ENCODE data around the gene VANGL2. TPM values are rescaled to one million over a fixed set of nuclear protein-coding genes. Genes with fewer than 3 reads are reported as not detected.

Gene VANGL2
- total and polyA plus RNA-seq, 2 donors from 2014 or later, result 3.8 to 8.1 TPM

- no peaks in the 10 kb centered on the region for H3K9me3 ChIP-seq (ENCODE audit: control insufficient read depth in 2 of 3, insufficient read depth in 1 of 3, low read length in 3 of 3)
- no peaks in the 10 kb centered on the region for H3K27me3 ChIP-seq (ENCODE audit: control insufficient read depth, insufficient read depth, low read length)
- no peak for TF ChIP-seq CTCF (IDR thresholded peaks at IDR 0.05; ENCODE audit: borderline replicate concordance, extremely low read depth, insufficient read depth)
- no peak overlapping the region for H3K4me3 ChIP-seq (ENCODE audit: low read length in 3 of 3)
- H3K4me1 ChIP-seq (ENCODE audit: control insufficient read depth in 2 of 3, insufficient read depth in 2 of 3, low read depth in 1 of 3, low read length in 3 of 3), result no peaks in the 10 kb centered on the region
- H3K27ac ChIP-seq (ENCODE audit: low read depth in 2 of 2, low read length in 2 of 2), result no peak overlapping the region
- intact Hi-C loops (cut with DNase I), result no loop called here
- no peak for FAIRE-seq
- no peak overlapping the region for H3K9ac ChIP-seq (ENCODE audit: low read length in 3 of 3)
- H3K36me3 ChIP-seq (ENCODE audit: control insufficient read depth in 2 of 3, insufficient read depth in 3 of 3, low read length in 3 of 3), result no peaks in the 10 kb centered on the region
- no peak for DNase-seq
These were observed 51.5 kb downstream of the VANGL2 start for GRCh38 chr1:160451859-160452232.

GRCh38 chr1:160453443-160453842 lies 53.1 kb downstream of the VANGL2 start:
- intact Hi-C loops (cut with DNase I), result no loop called here
- no peak for TF ChIP-seq CTCF (IDR thresholded peaks at IDR 0.05; ENCODE audit: borderline replicate concordance, extremely low read depth, insufficient read depth)
- Histone ChIP-seq H3K36me3 (ENCODE audit: control insufficient read depth in 2 of 3, insufficient read depth in 3 of 3, low read length in 3 of 3) (no peaks in the 10 kb centered on the region), H3K27ac (ENCODE audit: low read depth in 2 of 2, low read length in 2 of 2) (no peak overlapping the region), H3K27me3 (ENCODE audit: control insufficient read depth, insufficient read depth, low read length) (no peaks in the 10 kb centered on the region), H3K9me3 (ENCODE audit: control insufficient read depth in 2 of 3, insufficient read depth in 1 of 3, low read length in 3 of 3) (no peaks in the 10 kb centered on the region), H3K9ac (ENCODE audit: low read length in 3 of 3) (no peak overlapping the region), H3K4me1 (ENCODE audit: control insufficient read depth in 2 of 3, insufficient read depth in 2 of 3, low read depth in 1 of 3, low read length in 3 of 3) (no peaks in the 10 kb centered on the region), H3K4me3 (ENCODE audit: low read length in 3 of 3) (no peak overlapping the region)
- FAIRE-seq (no peak), DNase-seq (no peak)

- no peaks in the 10 kb centered on the region for H3K9me3 ChIP-seq (ENCODE audit: control insufficient read depth in 2 of 3, insufficient read depth in 1 of 3, low read length in 3 of 3)
- H3K4me1 ChIP-seq (ENCODE audit: control insufficient read depth in 2 of 3, insufficient read depth in 2 of 3, low read depth in 1 of 3, low read length in 3 of 3), result no peaks in the 10 kb centered on the region
- no peak for DNase-seq
- no peak overlapping the region for H3K27ac ChIP-seq (ENCODE audit: low read depth in 2 of 2, low read length in 2 of 2)
- no peak overlapping the region for H3K4me3 ChIP-seq (ENCODE audit: low read length in 3 of 3)
- no peak for TF ChIP-seq CTCF (IDR thresholded peaks at IDR 0.05; ENCODE audit: borderline replicate concordance, extremely low read depth, insufficient read depth)
- no peak overlapping the region for H3K9ac ChIP-seq (ENCODE audit: low read length in 3 of 3)
- no peaks in the 10 kb centered on the region for H3K36me3 ChIP-seq (ENCODE audit: control insufficient read depth in 2 of 3, insufficient read depth in 3 of 3, low read length in 3 of 3)
- no peak for FAIRE-seq
- no peaks in the 10 kb centered on the region for H3K27me3 ChIP-seq (ENCODE audit: control insufficient read depth, insufficient read depth, low read length)
- intact Hi-C loops (cut with DNase I), result no loop called here
These were observed 54.2 kb downstream of the VANGL2 start for GRCh38 chr1:160454371-160455152.

GRCh38 chr1:160455153-160455517 lies 54.8 kb downstream of the VANGL2 start:
- intact Hi-C loops (cut with DNase I), result no loop called here
- Histone ChIP-seq H3K36me3 (ENCODE audit: control insufficient read depth in 2 of 3, insufficient read depth in 3 of 3, low read length in 3 of 3) (no peaks in the 10 kb centered on the region), H3K27me3 (ENCODE audit: control insufficient read depth, insufficient read depth, low read length) (no peaks in the 10 kb centered on the region), H3K4me1 (ENCODE audit: control insufficient read depth in 2 of 3, insufficient read depth in 2 of 3, low read depth in 1 of 3, low read length in 3 of 3) (no peaks in the 10 kb centered on the region), H3K9ac (ENCODE audit: low read length in 3 of 3) (no peak overlapping the region), H3K9me3 (ENCODE audit: control insufficient read depth in 2 of 3, insufficient read depth in 1 of 3, low read length in 3 of 3) (no peaks in the 10 kb centered on the region), H3K27ac (ENCODE audit: low read depth in 2 of 2, low read length in 2 of 2) (no peak overlapping the region), H3K4me3 (ENCODE audit: low read length in 3 of 3) (no peak overlapping the region)
- no peak for FAIRE-seq
- TF ChIP-seq CTCF (IDR thresholded peaks at IDR 0.05; ENCODE audit: borderline replicate concordance, extremely low read depth, insufficient read depth), result no peak
- DNase-seq, result no peak
